Fibroblast of peridontal ligament (primary cell): Measurements from ENCODE around the gene SOD1.
"Not testable (repeated sequence)": the region's sequence is repeated elsewhere in the genome, so short reads cannot be mapped to it uniquely, and the experiment has no call there.

Experiments
- DNase-seq: peaks from one replicate; pipeline ENCODE4 v3.0.0-alpha.2; 2010; ENCODE audit errors: extremely low read depth

SOD1 gene

DNA sequence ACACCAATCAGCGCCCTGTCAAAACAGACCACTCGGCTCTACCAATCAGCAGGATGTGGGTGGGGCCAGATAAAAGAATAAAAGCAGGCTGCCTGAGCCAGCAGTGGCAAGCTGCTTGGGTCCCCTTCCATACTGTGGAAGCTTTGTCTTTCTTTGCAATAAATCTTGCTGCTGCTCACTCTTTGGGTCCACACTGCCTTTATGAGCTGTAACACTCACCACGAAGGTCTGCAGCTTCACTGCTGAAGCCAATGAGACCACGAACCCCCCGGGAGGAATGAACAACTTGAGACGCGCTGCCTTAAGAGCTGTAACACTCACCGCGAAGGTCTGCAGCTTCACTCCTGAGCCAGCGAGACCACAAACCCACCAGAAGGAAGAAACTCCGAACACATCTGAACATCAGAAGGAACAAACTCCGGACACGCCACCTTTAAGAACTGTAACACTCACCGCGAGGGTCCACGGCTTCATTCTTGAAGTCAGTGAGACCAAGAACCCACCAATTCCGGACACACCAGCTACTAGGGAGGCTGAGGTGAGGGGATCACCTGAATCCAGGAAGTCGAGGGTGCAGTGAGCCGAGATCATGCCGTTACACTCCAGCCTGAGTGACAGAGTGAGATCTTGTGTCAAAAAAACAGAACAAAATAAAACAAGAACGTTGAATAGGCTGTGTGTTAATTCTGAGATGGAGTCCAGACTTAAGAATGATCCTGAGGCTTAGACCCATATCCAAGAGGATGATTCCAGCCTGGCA lies 4.5 kb upstream of the SOD1 start:
- not testable (repeated sequence) for DNase-seq

DNA sequence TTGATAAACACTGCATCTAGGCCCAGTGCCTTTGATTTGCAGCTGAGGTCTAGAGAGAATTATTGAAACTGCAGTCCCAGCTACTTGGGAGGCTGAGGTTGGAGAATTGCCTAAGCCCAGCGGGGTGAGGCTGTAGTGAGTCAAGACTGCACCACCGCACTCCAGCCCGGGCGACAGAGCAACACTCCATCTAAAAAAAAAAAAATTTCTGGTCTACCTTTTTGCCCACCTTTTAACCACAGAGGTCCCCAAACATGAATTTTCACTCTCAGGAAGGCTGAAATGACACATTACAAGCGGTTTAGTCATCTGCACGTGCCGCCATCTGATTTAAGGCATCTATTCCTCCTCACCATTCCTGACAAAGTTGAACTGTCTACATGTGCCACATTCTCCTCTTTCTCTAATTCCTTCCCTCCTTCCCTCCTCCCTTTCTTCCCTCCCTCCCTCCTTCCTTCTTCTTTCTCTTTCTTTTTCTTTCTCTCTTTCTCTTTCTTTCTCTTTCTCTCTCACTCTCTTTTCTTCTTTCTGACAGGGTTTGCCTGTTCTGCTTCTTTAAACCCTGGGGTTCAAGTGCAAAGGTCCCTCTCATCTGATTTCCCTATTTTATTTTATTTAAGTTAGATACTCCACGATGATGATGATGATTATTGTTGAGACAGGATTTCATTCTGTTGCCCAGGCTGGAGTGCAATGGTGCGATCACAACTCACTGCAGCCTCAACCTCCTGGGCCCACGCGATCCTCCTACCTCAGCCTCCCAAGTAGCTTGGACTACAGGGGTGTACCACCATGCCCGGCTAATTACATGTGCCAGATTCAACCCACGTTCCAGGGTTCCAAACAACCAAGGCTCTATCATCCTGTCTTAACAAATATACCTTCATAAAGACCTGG lies 3.0 kb upstream of the SOD1 start:
- no peak for DNase-seq

- DNase-seq = no peak
Measured at GRCh38 chr21:31658053-31658452, 1.4 kb upstream of the SOD1 start.

DNA sequence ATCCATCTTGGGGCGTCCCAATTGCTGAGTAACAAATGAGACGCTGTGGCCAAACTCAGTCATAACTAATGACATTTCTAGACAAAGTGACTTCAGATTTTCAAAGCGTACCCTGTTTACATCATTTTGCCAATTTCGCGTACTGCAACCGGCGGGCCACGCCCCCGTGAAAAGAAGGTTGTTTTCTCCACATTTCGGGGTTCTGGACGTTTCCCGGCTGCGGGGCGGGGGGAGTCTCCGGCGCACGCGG lies 282 bp upstream of the SOD1 start:
- DNase-seq = no peak

DNA sequence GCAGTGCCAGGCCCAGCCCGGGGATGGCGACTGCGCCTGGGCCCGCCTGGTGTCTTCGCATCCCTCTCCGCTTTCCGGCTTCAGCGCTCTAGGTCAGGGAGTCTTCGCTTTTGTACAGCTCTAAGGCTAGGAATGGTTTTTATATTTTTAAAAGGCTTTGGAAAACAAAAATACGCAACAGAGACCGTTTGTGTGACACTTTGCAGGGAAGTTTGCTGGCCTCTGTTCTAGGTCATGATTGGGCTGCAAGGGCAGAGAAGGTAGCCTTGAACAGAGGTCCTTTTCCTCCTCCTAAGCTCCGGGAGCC lies 719 bp downstream of the SOD1 start:
- no peak for DNase-seq

DNA sequence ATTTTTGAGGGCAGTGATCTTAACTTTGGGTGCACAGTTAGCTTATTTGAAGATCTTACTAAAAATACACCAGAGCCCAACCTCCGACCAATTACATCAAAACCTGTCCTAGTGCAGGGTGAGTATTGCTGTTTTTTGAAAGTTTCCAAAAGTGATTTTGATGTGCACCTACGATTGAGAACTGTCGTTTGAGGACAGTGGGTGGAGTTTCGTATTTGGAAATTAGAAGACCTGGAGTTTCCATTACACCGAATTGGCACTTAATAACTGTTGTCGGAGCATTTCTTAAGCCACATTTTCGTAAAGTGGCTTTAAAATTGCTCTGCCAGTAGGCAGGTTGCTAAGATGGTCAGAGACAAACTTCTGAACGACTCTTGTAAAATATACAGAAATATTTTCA lies 1.1 kb downstream of the SOD1 start:
- DNase-seq = no peak

DNA sequence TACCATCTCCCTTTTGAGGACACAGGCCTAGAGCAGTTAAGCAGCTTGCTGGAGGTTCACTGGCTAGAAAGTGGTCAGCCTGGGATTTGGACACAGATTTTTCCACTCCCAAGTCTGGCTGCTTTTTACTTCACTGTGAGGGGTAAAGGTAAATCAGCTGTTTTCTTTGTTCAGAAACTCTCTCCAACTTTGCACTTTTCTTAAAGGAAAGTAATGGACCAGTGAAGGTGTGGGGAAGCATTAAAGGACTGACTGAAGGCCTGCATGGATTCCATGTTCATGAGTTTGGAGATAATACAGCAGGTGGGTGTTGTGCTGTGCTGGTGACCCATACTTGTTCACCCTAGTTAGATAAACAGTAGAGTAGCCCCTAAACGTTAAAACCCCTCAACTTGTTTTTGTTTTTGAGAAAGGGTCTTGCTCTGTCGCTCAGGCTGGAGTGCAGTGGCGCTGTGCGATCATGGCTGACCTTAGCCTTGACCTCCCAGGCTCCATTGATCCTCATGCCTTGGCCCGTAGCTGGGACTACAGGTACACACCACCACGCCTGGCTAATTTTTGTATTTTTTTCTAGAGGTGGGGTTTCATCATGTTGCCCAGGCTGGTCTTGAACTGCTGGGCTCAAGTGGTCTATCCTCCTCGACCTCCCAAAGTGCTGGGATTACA lies 4.2 kb downstream of the SOD1 start:
- no peak for DNase-seq

DNA sequence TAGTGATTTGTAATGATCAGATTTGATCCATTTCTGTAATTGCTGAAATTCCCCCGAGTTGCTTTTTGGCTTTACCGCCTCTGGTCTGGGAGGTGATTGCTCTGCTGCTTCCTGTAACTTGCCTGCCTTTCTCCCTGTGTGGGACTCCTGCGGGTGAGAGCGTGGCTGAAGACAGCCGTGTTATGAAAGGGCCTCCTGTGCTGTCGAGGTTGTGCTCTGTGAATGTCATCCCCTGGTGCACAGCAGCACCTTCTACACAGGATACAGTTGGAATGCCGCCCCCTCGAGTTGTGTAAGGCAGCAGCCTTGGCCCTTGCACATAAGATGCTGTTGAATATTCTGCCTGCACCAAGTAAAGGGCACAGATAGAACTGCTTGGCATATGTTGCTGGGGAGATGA lies 5.9 kb downstream of the SOD1 start:
- no peak for DNase-seq

DNA sequence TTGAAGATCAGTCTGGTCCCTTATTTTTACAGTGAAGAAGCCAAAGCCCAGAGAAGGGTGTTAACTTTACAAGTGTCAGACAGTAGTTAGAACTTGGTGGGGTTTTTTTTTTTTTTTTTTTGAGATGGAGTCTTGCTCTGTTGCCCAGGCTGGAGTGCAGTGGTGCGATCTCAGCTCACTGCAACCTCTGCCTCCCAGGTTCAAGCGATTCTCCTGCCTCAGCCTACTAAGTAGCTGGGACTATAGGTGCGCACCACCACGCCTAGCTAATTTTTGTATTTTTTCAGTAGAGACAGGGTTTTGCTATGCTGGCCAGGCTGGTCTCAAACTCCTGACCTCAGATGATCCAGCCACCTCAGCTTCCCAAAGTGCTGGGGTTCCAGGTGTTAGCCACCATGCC lies 6.4 kb downstream of the SOD1 start:
- not testable (repeated sequence) for DNase-seq

- DNase-seq = no peak
Measured at GRCh38 chr21:31666445-31667010, 7.0 kb downstream of the SOD1 start.

DNA sequence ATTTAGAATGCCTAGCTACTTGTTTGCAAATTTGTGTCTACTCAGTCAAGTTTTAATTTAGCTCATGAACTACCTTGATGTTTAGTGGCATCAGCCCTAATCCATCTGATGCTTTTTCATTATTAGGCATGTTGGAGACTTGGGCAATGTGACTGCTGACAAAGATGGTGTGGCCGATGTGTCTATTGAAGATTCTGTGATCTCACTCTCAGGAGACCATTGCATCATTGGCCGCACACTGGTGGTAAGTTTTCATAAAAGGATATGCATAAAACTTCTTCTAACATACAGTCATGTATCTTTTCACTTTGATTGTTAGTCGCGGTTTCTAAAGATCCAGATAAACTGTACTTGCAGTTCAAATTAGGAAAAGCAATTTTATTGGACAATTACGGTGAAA lies 7.6 kb downstream of the SOD1 start:
- DNase-seq = no peak

DNA sequence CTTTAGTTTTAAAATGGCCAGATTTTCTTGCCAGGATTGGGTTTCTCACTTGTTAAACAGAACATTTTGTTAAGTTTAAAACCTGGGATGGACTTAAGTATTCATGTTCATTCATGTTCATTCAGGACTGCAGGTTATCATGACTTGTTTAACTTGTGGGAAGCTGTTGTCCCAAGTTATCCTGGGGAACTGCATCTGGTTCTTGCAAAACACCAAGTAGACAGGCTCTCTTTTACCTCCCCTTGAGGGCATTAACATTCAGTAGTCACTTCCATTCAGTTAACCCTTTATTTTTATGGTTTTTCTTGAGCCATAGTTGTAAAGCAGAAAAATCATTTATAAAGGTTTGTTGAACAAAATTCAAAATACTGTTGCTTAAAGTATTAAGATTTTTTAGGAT lies 8.1 kb downstream of the SOD1 start:
- DNase-seq = peak; percentile 30

DNA sequence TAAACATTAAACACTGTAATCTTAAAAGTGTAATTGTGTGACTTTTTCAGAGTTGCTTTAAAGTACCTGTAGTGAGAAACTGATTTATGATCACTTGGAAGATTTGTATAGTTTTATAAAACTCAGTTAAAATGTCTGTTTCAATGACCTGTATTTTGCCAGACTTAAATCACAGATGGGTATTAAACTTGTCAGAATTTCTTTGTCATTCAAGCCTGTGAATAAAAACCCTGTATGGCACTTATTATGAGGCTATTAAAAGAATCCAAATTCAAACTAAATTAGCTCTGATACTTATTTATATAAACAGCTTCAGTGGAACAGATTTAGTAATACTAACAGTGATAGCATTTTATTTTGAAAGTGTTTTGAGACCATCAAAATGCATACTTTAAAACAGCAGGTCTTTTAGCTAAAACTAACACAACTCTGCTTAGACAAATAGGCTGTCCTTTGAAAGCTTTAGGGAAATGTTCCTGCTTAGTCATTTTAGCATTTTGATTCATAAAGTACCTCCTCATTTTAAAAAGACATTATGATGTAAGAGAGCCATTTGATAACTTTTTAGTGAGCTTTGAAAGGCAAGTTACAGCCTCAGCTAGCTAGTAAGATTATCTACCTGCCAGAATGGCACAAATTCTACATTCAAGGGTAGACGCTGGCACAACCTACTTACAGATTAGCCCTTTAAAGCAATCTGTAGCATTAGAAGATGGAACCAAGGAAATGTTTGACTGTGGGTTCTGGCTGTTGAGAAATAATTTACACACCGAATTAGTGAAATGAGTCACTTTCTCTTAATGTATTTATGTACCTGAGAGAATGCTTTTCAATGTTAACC lies 9.4 kb downstream of the SOD1 start:
- no peak for DNase-seq

- DNase-seq = peak; percentile 75
Measured at GRCh38 chr21:31670070-31670469, 10.6 kb downstream of the SOD1 start.

- no peak for DNase-seq
Measured at GRCh38 chr21:31671146-31671716, 11.7 kb downstream of the SOD1 start.

DNA sequence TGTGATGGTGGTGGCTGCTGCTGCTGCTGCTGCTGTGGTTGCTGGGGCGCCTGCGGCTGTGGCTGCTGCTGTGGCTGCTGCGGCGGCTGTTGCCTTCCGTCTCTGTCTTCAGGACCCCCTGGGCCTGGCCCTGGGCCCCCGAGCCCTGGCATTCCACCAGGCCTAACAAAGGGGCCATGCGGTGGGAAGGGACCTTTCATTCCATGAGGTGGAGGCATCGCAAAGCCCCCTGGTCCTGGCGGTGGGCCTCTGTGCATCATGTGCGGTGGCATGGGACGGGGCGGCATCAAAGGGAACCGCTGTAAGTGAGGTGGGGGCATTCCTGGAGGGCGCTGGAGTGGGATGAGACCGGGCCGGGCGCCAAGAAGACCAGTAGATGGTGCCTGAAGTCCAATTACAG lies 12.4 kb downstream of the SOD1 start:
- DNase-seq = no peak

- DNase-seq = no peak
Measured at GRCh38 chr21:31673321-31673912, 13.9 kb downstream of the SOD1 start.

DNA sequence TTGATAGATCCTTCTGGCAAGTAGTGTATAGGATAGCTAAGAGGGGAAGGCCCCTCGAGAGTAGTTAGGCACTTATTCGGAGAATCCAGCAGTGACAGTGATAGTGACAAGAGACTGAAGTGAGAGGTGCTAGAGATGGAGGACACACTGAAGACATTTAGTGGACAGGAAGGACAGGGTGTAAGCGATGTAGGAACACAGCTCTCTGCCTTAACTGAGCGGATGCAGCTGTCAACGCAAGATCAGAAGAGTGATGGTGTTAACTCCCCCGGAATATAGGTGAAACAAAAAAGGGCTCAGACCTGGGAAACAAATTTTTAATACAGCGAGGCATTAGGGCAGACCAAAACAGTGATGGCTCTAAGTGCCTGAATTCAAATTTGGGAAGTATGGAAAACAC lies 15.8 kb downstream of the SOD1 start:
- no peak for DNase-seq

GRCh38 chr21:31675960-31676359 lies 16.5 kb downstream of the SOD1 start:
- no peak for DNase-seq

- DNase-seq = no peak
Measured at GRCh38 chr21:31677047-31677446, 17.6 kb downstream of the SOD1 start.

DNA sequence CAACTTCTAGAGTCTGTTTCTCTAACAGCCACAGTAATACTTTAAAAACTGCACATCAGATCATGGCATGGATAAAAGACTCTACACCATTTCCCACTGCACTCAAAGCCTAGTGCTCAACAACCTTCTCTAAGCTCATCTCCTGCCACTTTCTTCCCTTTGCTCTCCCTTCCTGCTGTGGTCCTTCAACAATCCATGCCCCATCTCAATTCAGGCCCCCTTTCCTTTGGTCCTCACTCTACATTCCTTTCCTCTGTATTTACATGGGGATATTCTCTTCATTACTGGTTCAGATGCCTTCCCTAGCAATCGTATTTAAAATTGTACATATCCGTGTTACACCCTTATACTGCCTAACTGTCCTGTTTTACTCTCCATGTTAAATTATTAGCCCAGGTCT lies 19.0 kb downstream of the SOD1 start:
- DNase-seq = no peak
